ENCODE data around the gene GPC1. TPM values are rescaled to one million over a fixed set of nuclear protein-coding genes. Genes with fewer than 3 reads are reported as not detected.

GPC1 gene
- total RNA-seq, 3 donors from 2014 or later: 13.8 to 56.3 (median 21.0) TPM

DNA sequence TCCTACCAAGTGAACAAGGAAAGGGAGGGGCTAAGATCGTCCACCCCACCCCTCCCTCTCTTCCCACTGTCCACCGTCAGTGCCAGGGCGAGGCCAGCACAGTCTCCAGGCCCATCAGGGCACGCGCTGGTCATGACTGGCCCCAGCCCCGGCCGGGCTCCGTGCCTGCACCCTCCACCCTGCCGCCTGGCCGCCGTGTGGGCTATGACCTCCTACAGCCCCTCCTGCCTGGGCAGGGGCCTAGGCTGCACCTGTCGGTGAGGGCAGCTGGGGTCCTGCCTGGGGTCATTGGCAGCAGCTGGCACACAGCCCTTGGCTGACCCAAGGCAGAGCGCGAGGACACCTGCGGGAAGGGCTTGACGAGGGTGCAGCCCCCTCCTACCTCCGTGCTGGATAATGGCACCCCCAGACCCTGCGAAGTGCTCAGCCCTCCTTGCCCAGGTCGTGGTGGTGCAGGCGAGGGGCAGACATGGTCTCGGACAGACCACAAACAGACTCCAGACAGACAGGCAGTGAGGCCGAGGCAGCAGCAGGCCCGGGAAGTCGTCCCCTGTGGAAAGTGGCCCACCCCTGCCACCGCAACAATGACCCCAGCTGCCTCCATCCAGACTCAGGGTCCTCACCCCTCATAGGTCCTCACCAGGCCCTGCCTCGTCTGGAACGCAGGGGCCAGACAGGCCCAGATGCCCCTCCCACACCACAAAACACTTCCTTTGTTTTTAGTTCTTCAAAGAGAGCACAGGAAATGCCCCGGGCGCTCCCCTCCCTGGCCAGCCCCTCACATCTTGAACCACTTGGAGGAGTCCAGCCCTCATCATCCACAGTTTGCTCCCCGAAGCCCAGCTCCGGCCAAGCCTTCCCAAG lies 43.1 kb upstream of the GPC1 start:
- Histone ChIP-seq H3K27me3 (no peaks in the 10 kb centered on the region), H3K36me3 (no peaks in the 10 kb centered on the region), H3K27ac (no peak overlapping the region), H3K9me3 (no peaks in the 10 kb centered on the region), H3K4me1 (no peaks in the 10 kb centered on the region), H3K4me3 (no peak overlapping the region)
- peak in 1 of 2 donors; percentile 45 for DNase-seq (ENCODE audit: low spot score in 2 of 2)
- TF ChIP-seq POLR2A (IDR thresholded peaks at IDR 0.05) (no peak), POLR2AphosphoS5 (IDR thresholded peaks at IDR 0.05) (no peak)
- TF ChIP-seq, protein P1, sequence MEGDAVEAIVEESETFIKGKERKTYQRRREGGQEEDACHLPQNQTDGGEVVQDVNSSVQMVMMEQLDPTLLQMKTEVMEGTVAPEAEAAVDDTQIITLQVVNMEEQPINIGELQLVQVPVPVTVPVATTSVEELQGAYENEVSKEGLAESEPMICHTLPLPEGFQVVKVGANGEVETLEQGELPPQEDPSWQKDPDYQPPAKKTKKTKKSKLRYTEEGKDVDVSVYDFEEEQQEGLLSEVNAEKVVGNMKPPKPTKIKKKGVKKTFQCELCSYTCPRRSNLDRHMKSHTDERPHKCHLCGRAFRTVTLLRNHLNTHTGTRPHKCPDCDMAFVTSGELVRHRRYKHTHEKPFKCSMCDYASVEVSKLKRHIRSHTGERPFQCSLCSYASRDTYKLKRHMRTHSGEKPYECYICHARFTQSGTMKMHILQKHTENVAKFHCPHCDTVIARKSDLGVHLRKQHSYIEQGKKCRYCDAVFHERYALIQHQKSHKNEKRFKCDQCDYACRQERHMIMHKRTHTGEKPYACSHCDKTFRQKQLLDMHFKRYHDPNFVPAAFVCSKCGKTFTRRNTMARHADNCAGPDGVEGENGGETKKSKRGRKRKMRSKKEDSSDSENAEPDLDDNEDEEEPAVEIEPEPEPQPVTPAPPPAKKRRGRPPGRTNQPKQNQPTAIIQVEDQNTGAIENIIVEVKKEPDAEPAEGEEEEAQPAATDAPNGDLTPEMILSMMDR (IDR thresholded peaks at IDR 0.05): no peak
- intact Hi-C loops (cut with DNase I; ENCODE audit: low total_unique reads): no loop called here

DNA sequence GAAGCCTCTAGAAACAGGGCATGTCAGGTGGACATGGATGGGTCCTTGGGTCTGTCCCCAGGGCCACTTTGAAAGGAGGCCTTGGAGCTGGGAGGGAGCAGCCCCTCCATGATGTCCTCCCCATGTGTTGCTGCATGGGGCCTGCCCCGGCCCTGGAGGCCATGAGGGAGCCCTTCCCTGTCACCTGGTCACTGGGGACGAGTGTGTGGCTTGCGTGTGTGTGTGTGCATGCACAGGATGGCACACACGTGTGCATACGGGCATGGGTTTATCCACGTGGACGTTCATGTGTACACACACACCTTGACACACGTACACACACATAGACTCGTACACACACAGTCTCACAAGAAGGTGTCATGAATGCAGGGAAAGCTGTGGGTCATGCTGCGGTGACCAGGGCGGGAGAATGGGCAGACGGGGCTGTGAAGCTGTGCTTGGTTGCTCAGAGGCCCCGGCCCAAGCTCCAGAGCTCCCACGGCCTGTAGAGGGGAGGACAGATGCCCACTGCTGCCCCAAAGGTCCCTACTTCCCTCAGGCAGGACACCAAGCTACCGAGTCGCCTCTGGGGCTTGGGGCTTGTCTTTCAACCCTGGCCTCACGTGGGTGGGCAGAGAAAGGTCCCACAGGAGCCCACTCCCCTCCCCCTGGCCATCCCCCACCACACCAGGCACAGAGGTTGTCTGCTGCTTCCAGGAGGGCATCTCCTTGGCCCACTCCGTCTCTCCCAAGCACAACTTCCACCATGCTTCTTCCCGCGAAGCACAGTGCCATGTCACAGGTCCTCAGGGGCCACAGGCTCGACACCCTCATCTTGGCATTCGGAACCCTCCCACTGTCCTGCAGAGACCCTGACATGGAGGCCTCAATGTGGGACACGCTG lies 42.3 kb upstream of the GPC1 start:
- Histone ChIP-seq H3K27me3 (no peaks in the 10 kb centered on the region), H3K36me3 (no peaks in the 10 kb centered on the region), H3K27ac (no peak overlapping the region), H3K4me3 (no peak overlapping the region), H3K9me3 (no peaks in the 10 kb centered on the region), H3K4me1 (no peaks in the 10 kb centered on the region)
- DNase-seq (ENCODE audit: low spot score in 2 of 2): peak in 1 of 2 donors; percentile 47
- intact Hi-C loops (cut with DNase I; ENCODE audit: low total_unique reads): no loop called here
- no peak for TF ChIP-seq POLR2AphosphoS5 (IDR thresholded peaks at IDR 0.05)
- TF ChIP-seq, protein P1 (IDR thresholded peaks at IDR 0.05): no peak
- no peak for TF ChIP-seq POLR2A (IDR thresholded peaks at IDR 0.05)

DNA sequence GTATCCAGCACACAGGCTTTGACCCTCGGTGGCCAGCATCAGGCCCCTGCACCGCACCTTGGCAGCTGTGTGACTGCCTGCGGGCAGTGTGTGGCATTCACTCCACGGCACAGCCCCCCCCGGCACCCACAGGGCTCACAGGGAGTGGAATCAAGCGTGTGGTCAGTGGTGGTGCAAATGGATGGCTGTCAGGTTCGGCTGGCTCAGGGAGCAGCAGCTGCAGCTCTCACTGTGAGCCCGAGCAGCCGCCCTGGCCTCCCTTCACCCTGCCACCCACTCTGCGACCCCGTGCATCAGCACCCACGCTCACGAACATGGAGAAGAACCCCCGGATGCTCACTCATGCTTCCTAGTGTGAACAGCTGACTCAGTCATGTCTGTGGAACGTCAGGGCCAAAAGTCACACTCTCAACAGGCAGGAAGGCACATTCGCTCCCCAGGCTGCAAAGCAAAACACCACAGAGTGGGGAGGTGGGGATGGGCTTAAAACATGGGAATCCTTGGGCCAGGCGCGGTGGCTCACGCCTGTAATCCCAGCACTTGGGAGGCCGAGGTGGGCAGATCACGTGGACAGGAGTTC lies 41.5 kb upstream of the GPC1 start:
- H3K4me3 ChIP-seq: no peak overlapping the region
- H3K36me3 ChIP-seq: no peaks in the 10 kb centered on the region
- H3K27ac ChIP-seq: no peak overlapping the region
- TF ChIP-seq POLR2A (IDR thresholded peaks at IDR 0.05): no peak
- TF ChIP-seq POLR2AphosphoS5 (IDR thresholded peaks at IDR 0.05): no peak
- TF ChIP-seq, protein P1 (IDR thresholded peaks at IDR 0.05): no peak
- H3K27me3 ChIP-seq: no peaks in the 10 kb centered on the region
- H3K9me3 ChIP-seq: no peaks in the 10 kb centered on the region
- peak in 1 of 2 donors; percentile 36 for DNase-seq (ENCODE audit: low spot score in 2 of 2)
- intact Hi-C loops (cut with DNase I; ENCODE audit: low total_unique reads): no loop called here
- H3K4me1 ChIP-seq: no peaks in the 10 kb centered on the region

DNA sequence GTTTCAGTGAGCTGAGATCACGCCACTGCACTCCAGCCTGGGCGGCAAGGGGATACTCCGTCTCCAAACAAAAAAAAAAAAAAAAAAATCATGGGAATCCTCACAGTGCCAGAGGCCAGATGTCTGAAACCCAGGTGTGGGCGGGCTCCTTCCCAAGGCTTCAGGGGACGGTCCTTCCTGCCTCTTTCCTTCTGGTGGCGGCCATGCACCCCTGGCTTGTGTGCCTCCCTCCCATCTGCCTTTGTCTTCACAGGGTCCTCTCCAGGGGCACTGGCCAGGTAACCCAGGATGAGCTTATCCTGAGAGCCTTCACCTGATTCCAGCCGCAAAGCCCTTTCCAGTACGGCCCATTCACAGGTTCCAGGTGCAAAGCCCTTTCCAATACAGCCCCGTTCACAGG lies 40.9 kb upstream of the GPC1 start:
- intact Hi-C loops (cut with DNase I; ENCODE audit: low total_unique reads): no loop called here
- TF ChIP-seq, protein P1 (IDR thresholded peaks at IDR 0.05): no peak
- no peak for TF ChIP-seq POLR2A (IDR thresholded peaks at IDR 0.05)
- peak in 1 of 2 donors; percentile 30 for DNase-seq (ENCODE audit: low spot score in 2 of 2)
- Histone ChIP-seq H3K36me3 (no peaks in the 10 kb centered on the region), H3K27me3 (no peaks in the 10 kb centered on the region), H3K4me3 (no peak overlapping the region), H3K4me1 (no peaks in the 10 kb centered on the region), H3K9me3 (no peaks in the 10 kb centered on the region), H3K27ac (no peak overlapping the region)
